HCT116 (cell line): ENCODE data around the gene MLPH. TPM values are rescaled to one million over a fixed set of nuclear protein-coding genes. Genes with fewer than 3 reads are reported as not detected.

ENCODE experiments used
- ATAC-seq: fragments of 200-7000 bp; cut with Tn5 transposase; 2 replicates; pipeline ENCODE4 v1.9.1; 2020; ENCODE audit warnings: mild to moderate bottlenecking, moderate library complexity
- BruUV-seq: library from RNA; stranded (reverse); fragments of 400-500 nt; replicated peaks from 2 replicates; lab custom pipeline; 2021; lab: Mats Ljungman, UMichigan
- CTCF ChIA-PET: fragments of 300-600 bp; sonication (Branson Sonifier 250); formaldehyde crosslinking; loops from one replicate; lab custom pipeline; 2021; ENCODE audit warnings: antibody characterized with exemption; lab: Charles Lee
- POLR2A ChIA-PET: fragments of 300-600, 350-600 bp; sonication (Branson Sonifier 250); formaldehyde crosslinking; loops from one replicate; lab custom pipeline; 2021; ENCODE audit warnings: antibody characterized with exemption; lab: Charles Lee
- RAD21 ChIA-PET, 2 experiments: fragments of 300-600 bp; sonication (Branson Sonifier 250); formaldehyde crosslinking; loops; one replicate each; lab custom pipeline; 2023; ENCODE audit warnings: low total read pairs in 2 of 2; ENCODE audit not compliant: uncharacterized antibody in 2 of 2, unreplicated experiment in 2 of 2, low non-redundant PET in 1 of 2; lab: Charles Lee
- DNase-seq: peaks from one replicate; pipeline ENCODE4 v3.0.0-alpha.2; 2010; ENCODE audit warnings: low read depth, low spot score
- H2AFZ ChIP-seq: fragments of 200-600 bp; shearing (Covaris generic), sonication (generic); 2 replicates; pipeline ENCODE4 v1.6.1; 2017; ENCODE audit warnings: low read depth, mixed run types, mixed read lengths, antibody characterized with exemption, low read length; ENCODE audit not compliant: poor library complexity, severe bottlenecking
- H3K27ac ChIP-seq: 2 replicates; pipeline ENCODE4 v1.5.1; 2012; ENCODE audit warnings: low read depth, low read length
- H3K27me3 ChIP-seq: fragments of 200-600 bp; sonication (generic); 2 replicates; pipeline ENCODE4 v1.6.1; 2016; ENCODE audit warnings: mixed run types, low read length, mixed read lengths; ENCODE audit not compliant: insufficient read depth
- H3K36me3 ChIP-seq, 2 experiments: fragments of 200-500 bp in 1 of 2; fragments of 200-600 bp in 1 of 2; sonication (Bioruptor generic) in 1 of 2; sonication (generic) in 1 of 2; 2 replicates each; pipeline versions ENCODE4 v1.5.1 to v1.6.1; 2014 to 2016; ENCODE audit warnings: low read length in 2 of 2, inconsistent platforms in 1 of 2, mixed read lengths in 1 of 2, mixed run types in 1 of 2; ENCODE audit not compliant: insufficient read depth in 2 of 2, control insufficient read depth in 1 of 2
- H3K4me1 ChIP-seq, 2 experiments: fragments of 200-600 bp in 1 of 2; sonication (generic) in 1 of 2; 2 replicates each; pipeline versions ENCODE4 v1.5.1 to v1.6.1; 2012 to 2017; ENCODE audit warnings: low read length in 2 of 2, inconsistent platforms in 1 of 2, mild to moderate bottlenecking in 1 of 2, mixed read lengths in 1 of 2, mixed run types in 1 of 2, moderate library complexity in 1 of 2; ENCODE audit not compliant: insufficient read depth in 2 of 2, control insufficient read depth in 1 of 2
- H3K4me2 ChIP-seq: fragments of 200-600 bp; sonication (generic); 2 replicates; pipeline ENCODE4 v1.6.1; 2017; ENCODE audit warnings: mixed run types, low read length, mixed read lengths
- H3K4me3 ChIP-seq, 2 experiments: fragments of 200-600 bp in 1 of 2; sonication (generic) in 1 of 2; replicated peaks in 1 of 2; 2 replicates each; pipeline ENCODE4 v1.5.1; 2011 to 2016; ENCODE audit warnings: low read length in 2 of 2, control low read depth in 1 of 2, low read depth in 1 of 2, mild to moderate bottlenecking in 1 of 2, mixed read lengths in 1 of 2, mixed run types in 1 of 2
- H3K79me2 ChIP-seq: fragments of 200-600 bp; sonication (generic); 2 replicates; pipeline ENCODE4 v1.6.1; 2017; ENCODE audit warnings: mild to moderate bottlenecking, mixed run types, low read length, moderate library complexity, mixed read lengths; ENCODE audit not compliant: insufficient read depth
- H3K9ac ChIP-seq: fragments of 200-600 bp; sonication (generic); 2 replicates; pipeline ENCODE4 v1.6.1; 2016; ENCODE audit warnings: low read length, mixed read lengths
- H3K9me2 ChIP-seq: fragments of 200-600 bp; sonication (generic), shearing (Covaris generic); 2 replicates; pipeline ENCODE4 v1.6.1; 2017; ENCODE audit warnings: mixed run types, mild to moderate bottlenecking, moderate library complexity; ENCODE audit not compliant: insufficient read depth
- H3K9me3 ChIP-seq, 2 experiments: fragments of 200-500 bp in 1 of 2; fragments of 200-600 bp in 1 of 2; sonication (Bioruptor generic) in 1 of 2; sonication (generic) in 1 of 2; 2 replicates each; pipeline ENCODE4 v1.6.1; 2014 to 2017; ENCODE audit warnings: low read length in 2 of 2, mixed read lengths in 2 of 2, inconsistent platforms in 1 of 2, low read depth in 1 of 2, mild to moderate bottlenecking in 1 of 2, mixed run types in 1 of 2, moderate library complexity in 1 of 2; ENCODE audit not compliant: control insufficient read depth in 1 of 2, insufficient read depth in 1 of 2
- H4K20me1 ChIP-seq: fragments of 200-600 bp; sonication (generic), shearing (Covaris generic); 2 replicates; pipeline ENCODE4 v1.6.1; 2017; ENCODE audit warnings: mixed run types, mild to moderate bottlenecking, moderate library complexity; ENCODE audit not compliant: insufficient read depth
- CBX3 ChIP-seq: IDR thresholded peaks from 2 replicates; pipeline ENCODE4 v1.6.1; 2012; ENCODE audit warnings: low read depth
- CEBPB ChIP-seq: IDR thresholded peaks from 2 replicates; pipeline ENCODE4 v1.6.1; 2012; ENCODE audit warnings: low read depth
- EGR1 ChIP-seq: IDR thresholded peaks from 2 replicates; pipeline ENCODE4 v1.6.1; 2012; ENCODE audit warnings: low read depth
- ELF1 ChIP-seq: IDR thresholded peaks from 2 replicates; pipeline ENCODE4 v1.6.1; 2012; ENCODE audit warnings: low read depth, borderline replicate concordance
- RAD21 ChIP-seq: IDR thresholded peaks from 2 replicates; pipeline ENCODE4 v1.6.1; 2012; ENCODE audit warnings: low read depth, mild to moderate bottlenecking
- YY1 ChIP-seq: IDR thresholded peaks from 2 replicates; pipeline ENCODE4 v1.6.1; 2011; ENCODE audit warnings: low read length, low read depth, moderate library complexity, mild to moderate bottlenecking; ENCODE audit not compliant: insufficient replicate concordance; ENCODE audit errors: extremely low read depth
- ZBTB33 ChIP-seq: IDR thresholded peaks from 2 replicates; pipeline ENCODE4 v1.6.1; 2011; ENCODE audit warnings: mild to moderate bottlenecking, low read length, moderate library complexity; ENCODE audit not compliant: insufficient replicate concordance; ENCODE audit errors: extremely low read depth
- ZFX ChIP-seq: fragments of 450-650 bp; IDR thresholded peaks from 2 replicates; pipeline ENCODE4 v1.6.1; 2017
- intact Hi-C: fragments of 100-400 bp; cut with micrococcal nuclease; formaldehyde crosslinking; loops from 2 replicates; pipeline ENCODE4 v1.10.0; 2022
- total RNA-seq: library from RNA; stranded (reverse); gene quantifications from one replicate; pipeline ENCODE4 v1.2.1, GENCODE V29; 2021; ENCODE audit not compliant: unreplicated experiment

MLPH gene
- total RNA-seq, 1 experiment from 2014 or later: 81.4 TPM

- no peak for TF ChIP-seq EGR1
- no peak for TF ChIP-seq RAD21
- TF ChIP-seq CBX3: no peak
- no peak for TF ChIP-seq ELF1
- TF ChIP-seq CEBPB: no peak
- TF ChIP-seq YY1: no peak
- TF ChIP-seq ZFX: no peak
Observed at GRCh38 chr2:237553948-237554347, 66.9 kb downstream of the MLPH start.

GRCh38 chr2:237555560-237555959 lies 68.5 kb downstream of the MLPH start:
- Histone ChIP-seq H3K9me3 (peaks cover 11 to 14% of the 10 kb centered on the region in 2 experiments; a peak in 3 of 4 replicates), H3K27ac (no peak overlapping the region), H3K4me2 (no peak overlapping the region), H3K9me2 (no peaks in the 10 kb centered on the region), H3K9ac (no peak overlapping the region), H4K20me1 (no peaks in the 10 kb centered on the region), H3K79me2 (no peaks in the 10 kb centered on the region), H3K4me3 (no peak overlapping the region), H3K4me1 (no peaks in the 10 kb centered on the region), H3K36me3 (peaks cover 9 to 39% of the 10 kb centered on the region in 2 experiments), H3K27me3 (no peaks in the 10 kb centered on the region), H2AFZ (no peak overlapping the region)
- intact Hi-C loops: no loop called here
- POLR2A ChIA-PET: no interaction called here
- no peak for ATAC-seq
- no TSS peak for BruUV-seq
- RAD21 ChIA-PET: no interaction called here
- TF ChIP-seq ZBTB33: no peak
- CTCF ChIA-PET: interaction anchor here (1.8 kb wide), 1 partner anchor 43 kb away, joined by 4 read pairs; no protein-coding TSS in a partner anchor
- DNase-seq: no peak

More at GRCh38 chr2:237553948-237554347, 66.9 kb downstream of the MLPH start:
- H3K27me3 ChIP-seq: no peaks in the 10 kb centered on the region
- peaks cover 11 to 14% of the 10 kb centered on the region in 2 experiments; a peak in 3 of 4 replicates for H3K9me3 ChIP-seq
- H3K79me2 ChIP-seq: no peaks in the 10 kb centered on the region
- no peak overlapping the region for H3K9ac ChIP-seq
- no peak overlapping the region for H3K4me2 ChIP-seq
- H3K4me1 ChIP-seq: no peaks in the 10 kb centered on the region
- ChIA-PET CTCF (interaction anchor here (1.8 kb wide), 1 partner anchor 41 kb away, joined by 4 read pairs; no protein-coding TSS in a partner anchor), RAD21 (no interaction called here), POLR2A (no interaction called here)
- H3K36me3 ChIP-seq: peaks cover 12 to 39% of the 10 kb centered on the region in 2 experiments
- intact Hi-C loops: no loop called here
- no peaks in the 10 kb centered on the region for H3K9me2 ChIP-seq
- no peak overlapping the region; the same call in 1 of the 2 replicates for H3K27ac ChIP-seq
- no peak for DNase-seq
- H3K4me3 ChIP-seq: no peak overlapping the region
- BruUV-seq: no TSS peak
- H4K20me1 ChIP-seq: no peaks in the 10 kb centered on the region
- ATAC-seq: no peak
- no peak overlapping the region for H2AFZ ChIP-seq
